CD4-positive, alpha-beta T cell treated with Interleukin-15 for 1 hour (primary cell): ENCODE data around the gene WDR75.

ENCODE experiments used
- DNase-seq: peaks from one replicate; pipeline ENCODE4 v3.0.0-alpha.2; 2020

Gene WDR75

GRCh38 chr2:189501487-189501886 is 60.2 kb downstream of the WDR75 start:
- DNase-seq = no peak

- DNase-seq = no peak
These were observed 61.4 kb downstream of the WDR75 start for GRCh38 chr2:189502714-189503113.

- DNase-seq = no peak
These were observed 63.0 kb downstream of the WDR75 start for GRCh38 chr2:189504238-189504637.

- no peak for DNase-seq
These were observed 64.2 kb downstream of the WDR75 start for GRCh38 chr2:189505492-189505891.

- no peak for DNase-seq
These were observed 65.3 kb downstream of the WDR75 start for GRCh38 chr2:189506514-189506976.

GRCh38 chr2:189511210-189511959 is 70.1 kb downstream of the WDR75 start:
- no peak for DNase-seq

GRCh38 chr2:189511960-189512319 is 70.7 kb downstream of the WDR75 start:
- no peak for DNase-seq

- DNase-seq = no peak
These were observed 71.6 kb downstream of the WDR75 start for GRCh38 chr2:189512879-189513278.

- DNase-seq = no peak
These were observed 72.8 kb downstream of the WDR75 start for GRCh38 chr2:189514104-189514503.

GRCh38 chr2:189515264-189515663 is 74.0 kb downstream of the WDR75 start:
- DNase-seq = no peak

- no peak for DNase-seq
These were observed 75.3 kb downstream of the WDR75 start for GRCh38 chr2:189516546-189516945.

GRCh38 chr2:189517847-189518535 is 76.7 kb downstream of the WDR75 start:
- no peak for DNase-seq

GRCh38 chr2:189519631-189520387 is 78.5 kb downstream of the WDR75 start:
- no peak for DNase-seq

GRCh38 chr2:189521699-189522434 is 80.6 kb downstream of the WDR75 start:
- no peak for DNase-seq

GRCh38 chr2:189522435-189523151 is 81.3 kb downstream of the WDR75 start:
- DNase-seq = no peak

- no peak for DNase-seq
These were observed 83.5 kb downstream of the WDR75 start for GRCh38 chr2:189524746-189525145.
